AG10803 (cell line): Measurements from ENCODE around the gene FILIP1.

Experiments
- DNase-seq: peaks from one replicate; pipeline ENCODE4 v3.0.0; 2010; ENCODE audit warnings: low read depth
- H3K4me3 ChIP-seq: 2 replicates; pipeline ENCODE4 v1.5.1; 2011; ENCODE audit warnings: mild to moderate bottlenecking, low read length, control low read depth
- CTCF ChIP-seq: conservative IDR thresholded peaks from 2 replicates; pipeline ENCODE4 v1.5.1; 2011; ENCODE audit warnings: mild to moderate bottlenecking, low read length, control low read depth, inconsistent platforms

Gene FILIP1

GRCh38 chr6:75246386-75246785 is 247.2 kb downstream of the FILIP1 start:
- TF ChIP-seq CTCF = no peak
- DNase-seq = no peak
- H3K4me3 ChIP-seq = no peak overlapping the region

- no peak for TF ChIP-seq CTCF
- peak; percentile 18 for DNase-seq
- peak overlapping the region; percentile 98 for H3K4me3 ChIP-seq
These were observed 249.5 kb downstream of the FILIP1 start for GRCh38 chr6:75244063-75244584.

- no peak for TF ChIP-seq CTCF
- DNase-seq = peak; percentile 99
- peak within 1 kb of the TSS; percentile 98 for H3K4me3 ChIP-seq
These were observed 250.1 kb downstream of the FILIP1 start, which contains the start of gene COX7A2 for GRCh38 chr6:75243333-75244062. Gene COX7A2 (minus strand): TSS chr6:75243801. CDS start chr6:75243734, 67 bp downstream.
